H1 (cell line): ENCODE results near the gene ADM5. TPM values are rescaled to one million over a fixed set of nuclear protein-coding genes. Genes with fewer than 3 reads are reported as not detected.
A peak's percentile ranks its signal among the peaks of the same experiment; 100 is the strongest.

Source experiments
- ASH2L ChIP-seq: fragments of 200-600, 300-600 bp; sonication (generic); IDR thresholded peaks from one replicate; pipeline ENCODE4 v1.7.1; 2017; ENCODE audit warnings: low read length
- BACH1 ChIP-seq: IDR thresholded peaks from 2 replicates; pipeline ENCODE4 v1.6.1; 2012; ENCODE audit warnings: low read length, improper control_type of control experiment
- CBX5 ChIP-seq: fragments of 300-800, 300-1000 bp; sonication (generic); IDR thresholded peaks from 2 replicates; pipeline ENCODE4 v1.7.1; 2016; ENCODE audit warnings: antibody characterized with exemption, low read length, low read depth
- CBX8 ChIP-seq: fragments of 300-800, 300-1000 bp; sonication (generic); IDR thresholded peaks from 2 replicates; pipeline ENCODE4 v1.7.1; 2016; ENCODE audit warnings: low read depth, low read length, borderline replicate concordance
- CREB1 ChIP-seq: IDR thresholded peaks from 2 replicates; pipeline ENCODE4 v1.6.1; 2012; ENCODE audit warnings: inconsistent platforms
- HDAC2 ChIP-seq, 2 experiments: fragments of 300-600 bp in 1 of 2; sonication (generic) in 1 of 2; IDR thresholded peaks; 2 replicates each; pipeline ENCODE4 v1.6.1; 2011 to 2012; ENCODE audit warnings: low read depth in 2 of 2, low read length in 2 of 2, mild to moderate bottlenecking in 2 of 2, moderate library complexity in 2 of 2, borderline replicate concordance in 1 of 2, inconsistent platforms in 1 of 2
- POLR2A ChIP-seq, 2 experiments: IDR thresholded peaks; 1 replicate in 1 of 2; 2 replicates in 1 of 2; pipeline ENCODE4 v1.6.1; 2011; ENCODE audit warnings: low read depth in 2 of 2, low read length in 2 of 2, mild to moderate bottlenecking in 2 of 2; ENCODE audit errors: control extremely low read depth in 1 of 2
- POLR2AphosphoS5 ChIP-seq: IDR thresholded peaks from 2 replicates; pipeline ENCODE4 v1.6.1; 2011; ENCODE audit warnings: low read depth, low read length
- RAD21 ChIP-seq, 2 experiments: IDR thresholded peaks in 1 of 2; conservative IDR thresholded peaks in 1 of 2; 2 replicates each; pipeline ENCODE4 v1.6.1; 2011; ENCODE audit warnings: low read depth in 2 of 2, low read length in 2 of 2, improper control_type of control experiment in 1 of 2, inconsistent platforms in 1 of 2, mild to moderate bottlenecking in 1 of 2, moderate library complexity in 1 of 2
- SAP30 ChIP-seq: fragments of 300-600 bp; sonication (generic); IDR thresholded peaks from 2 replicates; pipeline ENCODE4 v1.7.1; 2012; ENCODE audit warnings: low read length, moderate library complexity, mild to moderate bottlenecking, inconsistent platforms; ENCODE audit not compliant: insufficient read depth, insufficient replicate concordance
- SIRT6 ChIP-seq: IDR thresholded peaks from one replicate; pipeline ENCODE4 v1.7.1; 2012; ENCODE audit warnings: low read length, inconsistent platforms
- SP2 ChIP-seq: IDR thresholded peaks from 2 replicates; pipeline ENCODE4 v1.6.1; 2012; ENCODE audit warnings: mild to moderate bottlenecking, low read length, inconsistent platforms
- SP4 ChIP-seq: IDR thresholded peaks from 2 replicates; pipeline ENCODE4 v1.6.1; 2012; ENCODE audit warnings: low read length, inconsistent platforms
- polyA plus RNA-seq, 7 experiments: library from polyadenylated mRNA; depleted of rRNA in 3 of 7; stranded (reverse) in 5 of 7; unstranded in 2 of 7; fragments of >200 nt in 5 of 7; fragments of 200-250 nt in 2 of 7; gene quantifications; 1 replicate in 5 of 7; 2 replicates in 1 of 7; 4 replicates in 1 of 7; pipeline versions ENCODE4 v1.2.1 to v1.2.3, GENCODE V29; 2011 to 2013; ENCODE audit warnings: missing spikeins in 2 of 7, mixed read lengths in 2 of 7
- total RNA-seq: library from RNA; stranded (reverse); fragmentation: NEBNext Ultra II Directional; extraction: Animal tissue kit (Norgen Biotek cat#: 25700); gene quantifications from 2 replicates; pipeline ENCODE4 v1.2.1, GENCODE V29; 2021

ADM5 gene
- total and polyA plus RNA-seq, 2 of the 8 experiments (the other 6 are each of a cell fraction or from before 2014, with no cell fraction given) = 2.5 to 2.6 TPM

- TF ChIP-seq POLR2AphosphoS5 = peak; percentile 15
- 0 out of 2 replicates have a peak, but pooled peaks have one; percentile 5 for TF ChIP-seq CREB1
- peak in 1 of 2 experiments; percentile 22; a peak in 2 of 3 replicates for TF ChIP-seq POLR2A (IDR thresholded peaks at IDR 0.05; ENCODE audit: control extremely low read depth in 1 of 2, low read depth in 2 of 2, low read length in 2 of 2)
- peak; percentile 21; the same call in 1 of the 2 replicates for TF ChIP-seq BACH1
- peak in 1 of 2 experiments; percentile 49; a peak in 1 of 4 replicates for TF ChIP-seq HDAC2 (IDR thresholded peaks at IDR 0.05; ENCODE audit: borderline replicate concordance in 1 of 2, low read depth in 2 of 2, low read length in 2 of 2)
- no peak for TF ChIP-seq SAP30
- TF ChIP-seq RAD21 (IDR thresholded peaks at IDR 0.05 in 1 of 2, conservative IDR thresholded peaks at IDR 0.05 in 1 of 2; ENCODE audit: low read depth in 2 of 2, low read length in 2 of 2) = peak; percentile 60 to 68; a peak in 3 of 4 replicates
- no peak for TF ChIP-seq SIRT6
- no peak for TF ChIP-seq ASH2L
- TF ChIP-seq CBX8 = no peak
- TF ChIP-seq CBX5 = no peak
- no peak for TF ChIP-seq SP2
- peak; percentile 56 for TF ChIP-seq SP4
These were observed 11.3 kb upstream of the ADM5 start (continued) for GRCh38 chr19:49677901-49678674.
